ENCODE results near the gene C17orf78.
A peak's percentile ranks its signal among the peaks of the same experiment; 100 is the strongest.
"Not testable (repeated sequence)": the region's sequence is repeated elsewhere in the genome, so short reads cannot be mapped to it uniquely, and the experiment has no call there.

Gene C17orf78

GRCh38 chr17:37388266-37388665 lies 12.5 kb downstream of the C17orf78 start:
- DNase-seq: no peak

- DNase-seq: no peak
Observed at GRCh38 chr17:37389160-37389559, 13.4 kb downstream of the C17orf78 start.

- DNase-seq: no peak
Observed at GRCh38 chr17:37391146-37391545, 15.4 kb downstream of the C17orf78 start.

- no peak for DNase-seq
Observed at GRCh38 chr17:37392024-37392590, 16.3 kb downstream of the C17orf78 start.

GRCh38 chr17:37393352-37393751 lies 17.6 kb downstream of the C17orf78 start:
- DNase-seq: no peak

- no peak for DNase-seq
Observed at GRCh38 chr17:37399265-37399803, 23.5 kb downstream of the C17orf78 start.

GRCh38 chr17:37400505-37400904 lies 24.7 kb downstream of the C17orf78 start:
- DNase-seq: no peak

GRCh38 chr17:37405522-37405921 lies 29.7 kb downstream of the C17orf78 start:
- DNase-seq: not testable (repeated sequence)

- DNase-seq: no peak
Observed at GRCh38 chr17:37405955-37406634, 30.3 kb downstream of the C17orf78 start.

GRCh38 chr17:37406635-37407461 lies 31.1 kb downstream of the C17orf78 start, which contains the start of the genes ACACA and TADA2A:
Gene ACACA, minus strand, starts transcription at chr17:37406836. Its CDS starts 537 bp downstream, at chr17:37406299.
Gene TADA2A, plus strand, starts transcription at chr17:37406886. Its CDS starts 4,480 bp downstream, at chr17:37411366.
- DNase-seq: peak; percentile 79

- DNase-seq: not testable (repeated sequence)
Observed at GRCh38 chr17:37408145-37408479, 32.3 kb downstream of the C17orf78 start.

GRCh38 chr17:37410357-37410756 lies 34.6 kb downstream of the C17orf78 start:
- DNase-seq: no peak

GRCh38 chr17:37413875-37414519 lies 38.2 kb downstream of the C17orf78 start:
- no peak for DNase-seq

- DNase-seq: no peak
Observed at GRCh38 chr17:37417852-37418251, 42.1 kb downstream of the C17orf78 start.

- DNase-seq: no peak
Observed at GRCh38 chr17:37422971-37423625, 47.3 kb downstream of the C17orf78 start.

GRCh38 chr17:37425268-37425667 lies 49.5 kb downstream of the C17orf78 start:
- no peak for DNase-seq

GRCh38 chr17:37429039-37429438 lies 53.3 kb downstream of the C17orf78 start:
- no peak for DNase-seq

- no peak for DNase-seq
Observed at GRCh38 chr17:37429453-37429852, 53.7 kb downstream of the C17orf78 start.

GRCh38 chr17:37430051-37430627 lies 54.4 kb downstream of the C17orf78 start:
- no peak for DNase-seq

GRCh38 chr17:37432671-37433070 lies 56.9 kb downstream of the C17orf78 start:
- DNase-seq: no peak

GRCh38 chr17:37438141-37438540 lies 62.4 kb downstream of the C17orf78 start:
- DNase-seq: no peak

- DNase-seq: no peak
Observed at GRCh38 chr17:37440424-37440823, 64.6 kb downstream of the C17orf78 start.

Measured in GDM1 (cell line).